ENCODE data around the gene FANCL.
A peak's percentile ranks its signal among the peaks of the same experiment; 100 is the strongest.
"Not testable (repeated sequence)": the region's sequence is repeated elsewhere in the genome, so short reads cannot be mapped to it uniquely, and the experiment has no call there.

The FANCL gene

DNA sequence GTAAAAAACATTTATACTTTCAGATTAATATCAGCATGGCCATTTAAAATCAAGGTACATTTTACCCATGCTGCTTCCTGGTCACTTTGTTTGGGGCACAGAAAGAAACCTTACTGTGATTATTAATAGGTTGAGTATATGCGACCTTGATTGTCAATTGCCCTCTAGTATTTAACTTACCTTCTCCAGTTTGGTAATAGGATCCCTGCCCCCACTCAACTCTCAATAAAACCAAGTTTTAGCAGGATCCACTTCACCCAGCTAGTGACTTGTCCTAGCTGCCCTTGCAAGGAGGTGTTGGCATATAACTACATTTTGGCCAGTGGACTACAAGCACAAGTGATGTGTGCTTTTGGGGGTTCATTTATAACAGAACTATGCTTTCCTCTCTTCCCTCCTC lies 34.3 kb downstream of the FANCL start:
- no peak for DNase-seq (ENCODE audit: low spot score)

DNA sequence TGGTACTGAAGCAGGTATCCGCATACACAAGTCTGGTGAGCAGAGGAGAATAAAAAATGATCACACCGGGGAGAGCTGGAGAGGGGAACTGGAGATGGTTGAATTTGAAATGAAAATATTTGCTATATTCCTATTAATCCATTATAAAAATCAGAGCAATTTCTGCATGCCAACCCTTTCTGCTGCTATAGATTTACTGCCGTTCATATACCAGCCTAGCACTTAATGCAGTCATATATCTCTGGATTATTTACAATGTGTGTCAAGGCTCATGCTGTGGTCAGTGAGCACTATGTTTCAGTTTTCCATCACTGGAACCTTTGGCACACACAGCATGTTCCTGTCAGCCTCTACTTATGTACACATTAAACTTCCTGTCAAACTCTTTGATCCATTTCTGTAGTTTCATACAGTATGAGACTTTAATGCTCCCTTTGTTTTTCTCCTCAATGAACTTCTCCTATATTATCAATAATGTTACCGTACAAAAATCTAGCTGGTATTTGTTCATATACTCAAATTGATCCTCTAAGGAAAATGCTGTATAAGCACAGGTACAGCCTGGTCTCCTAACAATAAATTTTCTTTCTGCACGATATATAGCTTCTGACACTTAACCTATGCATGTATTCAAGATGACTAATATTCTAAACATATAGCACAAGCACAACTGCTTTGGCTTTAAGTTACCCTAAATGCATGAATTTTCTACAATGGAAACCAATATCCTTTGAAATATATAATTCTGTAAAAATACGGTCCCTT lies 36.7 kb downstream of the FANCL start:
- DNase-seq (ENCODE audit: low spot score) = no peak

GRCh38 chr2:58203018-58203417 lies 38.1 kb downstream of the FANCL start:
- DNase-seq (ENCODE audit: low spot score) = no peak

GRCh38 chr2:58202404-58202803 lies 38.7 kb downstream of the FANCL start:
- no peak for DNase-seq (ENCODE audit: low spot score)

DNA sequence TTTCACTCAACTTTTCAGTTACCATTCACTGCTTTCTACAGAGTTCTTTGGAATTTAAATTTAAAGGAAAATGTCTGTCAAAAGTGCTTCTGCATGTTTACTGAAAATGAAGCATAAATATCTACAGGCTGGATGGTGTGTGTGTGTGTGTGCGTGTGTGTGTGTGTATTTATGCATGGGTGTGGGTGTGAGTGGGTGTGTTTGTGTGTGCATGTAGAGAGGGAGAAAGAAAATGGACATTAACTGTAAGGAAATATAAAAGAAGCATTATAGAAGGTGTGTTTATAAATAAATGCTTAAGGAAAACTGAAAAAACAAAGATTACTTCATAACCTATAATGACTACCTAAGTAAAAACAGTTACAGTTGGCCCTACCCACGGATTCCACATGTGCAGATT lies 43.2 kb downstream of the FANCL start:
- no peak for DNase-seq (ENCODE audit: low spot score)

DNA sequence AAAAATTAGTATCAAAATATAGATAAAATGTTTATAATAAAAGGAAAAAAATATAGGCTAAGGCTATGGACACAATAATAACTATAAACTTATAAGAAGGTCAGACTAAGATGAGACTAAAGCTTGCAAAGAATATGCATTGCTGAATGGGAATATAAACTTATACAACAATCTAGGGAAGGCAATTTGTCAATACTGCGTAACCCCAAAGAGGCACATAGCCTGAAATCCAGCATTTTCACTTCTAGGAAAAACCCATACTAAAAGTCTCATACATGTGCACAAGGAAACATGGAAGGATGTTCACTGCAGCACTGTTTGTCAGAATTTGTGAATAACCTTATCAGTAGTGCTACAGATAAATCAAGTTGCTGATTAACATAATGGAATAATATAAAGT lies 45.5 kb downstream of the FANCL start:
- DNase-seq (ENCODE audit: low spot score) = no peak

DNA sequence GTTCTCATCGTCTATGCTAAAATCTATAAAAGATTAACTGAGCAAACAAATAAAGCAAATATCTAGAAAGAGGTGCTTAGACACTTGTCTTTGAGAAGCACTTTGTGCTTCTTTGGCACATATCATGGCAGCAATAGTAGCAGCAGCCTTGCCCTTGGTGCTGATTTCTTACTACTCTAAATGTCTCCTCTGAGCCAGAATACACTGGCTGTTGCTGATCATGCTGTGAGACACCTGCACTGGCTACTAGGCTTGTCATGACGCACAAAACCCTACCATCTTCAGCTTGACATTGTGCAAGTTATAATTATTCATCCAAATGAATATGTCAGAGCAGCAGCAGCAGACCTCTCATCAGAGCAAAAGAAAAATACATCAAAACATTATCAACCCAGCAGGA lies 46.7 kb downstream of the FANCL start:
- DNase-seq (ENCODE audit: low spot score) = no peak

GRCh38 chr2:58187022-58187421 lies 54.1 kb downstream of the FANCL start:
- DNase-seq (ENCODE audit: low spot score) = not testable (repeated sequence)

GRCh38 chr2:58186501-58186900 lies 54.6 kb downstream of the FANCL start:
- DNase-seq (ENCODE audit: low spot score) = no peak

GRCh38 chr2:58182527-58182926 lies 58.6 kb downstream of the FANCL start:
- no peak for DNase-seq (ENCODE audit: low spot score)

- DNase-seq (ENCODE audit: low spot score) = no peak
Measured at GRCh38 chr2:58180635-58181034, 60.5 kb downstream of the FANCL start.

DNA sequence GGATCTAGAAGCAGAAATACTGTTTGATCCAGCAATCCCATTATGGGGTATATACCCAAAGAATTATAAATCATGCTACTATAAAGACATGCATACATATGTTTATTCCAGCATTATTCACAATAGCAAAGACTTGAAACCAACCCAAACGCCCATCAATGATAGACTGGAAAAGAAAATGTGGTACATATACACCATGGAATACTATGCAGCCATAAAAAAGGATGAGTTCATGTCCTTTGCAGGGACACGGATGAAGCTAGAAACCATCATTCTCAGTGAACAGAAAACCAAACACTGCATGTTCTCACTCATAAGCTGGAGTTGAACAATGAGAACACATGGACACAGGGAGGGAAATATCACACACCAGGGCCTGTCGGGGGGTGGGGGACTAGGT lies 61.0 kb downstream of the FANCL start:
- DNase-seq (ENCODE audit: low spot score) = not testable (repeated sequence)

DNA sequence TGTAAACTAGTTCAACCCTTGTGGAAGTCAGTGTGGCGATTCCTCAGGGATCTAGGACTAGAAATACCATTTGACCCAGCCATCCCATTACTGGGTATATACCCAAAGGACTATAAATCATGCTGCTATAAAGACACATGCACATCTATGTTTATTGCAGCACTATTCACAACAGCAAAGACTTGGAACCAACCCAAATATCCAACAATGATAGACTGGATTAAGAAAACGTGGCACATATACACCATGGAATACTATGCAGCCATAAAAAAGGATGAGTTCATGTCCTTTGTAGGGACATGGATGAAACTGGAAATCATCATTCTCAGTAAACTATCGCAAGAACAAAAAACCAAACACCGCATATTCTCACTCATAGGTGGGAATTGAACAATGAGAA lies 63.9 kb downstream of the FANCL start:
- not testable (repeated sequence) for DNase-seq (ENCODE audit: low spot score)

DNA sequence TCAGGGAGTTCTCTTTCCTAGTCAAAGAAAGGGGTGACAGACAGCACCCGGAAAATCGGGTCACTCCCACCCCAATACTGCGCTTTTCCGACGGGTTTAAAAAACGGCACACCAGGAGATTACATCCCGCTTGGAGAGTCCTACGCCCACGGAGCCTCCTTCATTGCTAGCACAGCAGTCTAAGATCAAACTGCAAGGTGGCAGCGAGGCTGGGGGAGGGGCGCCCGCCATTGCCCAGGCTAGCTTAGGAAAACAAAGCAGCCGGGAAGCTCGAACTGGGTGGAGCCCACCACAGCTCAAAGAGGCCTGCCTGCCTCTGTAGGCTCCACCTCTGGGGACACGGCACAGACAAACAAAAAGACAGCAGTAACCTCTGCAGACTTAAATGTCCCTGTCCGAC lies 69.3 kb downstream of the FANCL start:
- not testable (repeated sequence) for DNase-seq (ENCODE audit: low spot score)

DNA sequence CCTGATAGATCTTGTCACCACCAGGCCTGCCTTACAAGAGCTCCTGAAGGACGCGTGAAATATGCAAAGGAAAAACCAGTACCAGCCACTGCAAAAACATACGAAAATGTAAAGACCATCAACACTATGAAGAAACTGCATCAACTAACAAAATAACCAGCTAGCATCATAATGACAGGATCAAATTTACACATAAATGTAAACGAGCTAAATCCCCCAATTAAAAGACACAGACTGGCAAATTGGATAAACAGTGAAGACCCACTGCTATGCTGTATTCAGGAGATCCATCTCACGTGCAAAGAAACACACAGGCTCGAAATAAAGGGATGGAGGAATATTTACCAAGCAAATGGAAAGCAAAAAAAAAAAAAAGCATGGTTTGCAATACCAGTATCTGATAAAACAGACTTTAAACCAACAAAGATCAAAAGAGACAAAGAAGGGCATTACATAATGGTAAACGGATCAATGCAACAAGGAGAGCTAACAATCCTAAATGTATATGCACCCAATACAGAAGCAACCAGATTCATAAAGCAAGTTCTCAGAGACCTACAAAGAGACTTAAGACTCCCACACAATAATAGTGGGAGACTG lies 70.7 kb downstream of the FANCL start:
- DNase-seq (ENCODE audit: low spot score) = not testable (repeated sequence)

DNA sequence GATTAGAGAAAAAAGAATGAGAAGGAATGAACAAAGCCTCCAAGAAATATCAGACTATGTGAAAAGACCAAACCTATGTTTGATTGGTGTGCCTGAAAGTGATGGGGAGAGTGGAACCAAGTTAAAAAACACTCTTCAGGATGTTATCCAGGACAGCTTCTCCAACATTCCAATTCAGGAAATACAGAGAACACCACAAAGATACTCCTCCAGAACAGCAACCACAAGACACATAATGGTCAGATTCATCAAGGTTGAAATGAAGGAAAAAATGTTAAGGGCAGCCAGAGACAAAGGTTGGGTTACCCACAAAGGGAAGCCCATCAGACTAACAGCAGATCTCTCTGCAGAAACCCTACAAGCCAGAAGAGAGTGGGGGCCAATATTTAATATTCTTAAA lies 71.3 kb downstream of the FANCL start:
- not testable (repeated sequence) for DNase-seq (ENCODE audit: low spot score)

DNA sequence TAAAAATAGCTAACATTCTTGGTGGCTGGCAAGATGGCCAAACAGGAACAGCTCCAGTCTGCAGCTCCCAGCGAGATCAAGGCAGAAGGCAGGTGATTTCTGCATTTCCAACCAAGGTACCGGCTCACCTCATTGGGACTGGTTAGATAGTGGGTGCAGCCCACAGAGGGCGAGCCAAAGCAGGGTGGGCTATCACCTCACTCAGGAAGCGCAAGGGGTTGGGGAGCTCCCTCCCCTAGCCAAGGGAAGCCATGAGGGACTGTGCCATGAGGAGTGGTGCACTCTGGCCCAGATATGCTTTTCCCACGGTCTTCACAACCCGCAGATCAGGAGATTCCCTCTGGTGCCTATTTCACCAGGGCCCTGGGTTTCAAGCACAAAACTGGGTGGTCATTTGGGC lies 73.0 kb downstream of the FANCL start:
- not testable (repeated sequence) for DNase-seq (ENCODE audit: low spot score)

DNA sequence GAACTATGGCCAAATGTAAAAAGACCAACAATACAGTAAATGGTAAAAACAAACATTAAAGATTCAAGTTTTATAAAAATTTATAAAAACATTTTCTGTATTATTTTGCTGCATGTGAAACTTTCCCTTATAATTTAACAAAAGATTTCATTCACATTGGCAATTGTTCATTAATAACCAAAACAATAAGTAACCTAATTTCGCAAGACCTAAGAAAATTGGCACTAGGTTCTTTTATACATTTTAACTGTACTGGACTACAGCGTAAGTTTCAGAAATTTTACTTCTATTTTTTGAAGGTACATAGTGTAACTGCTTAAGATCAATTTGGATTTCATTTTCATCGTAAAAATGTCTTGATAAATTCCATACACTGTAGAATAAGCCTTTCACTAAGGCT lies 77.2 kb downstream of the FANCL start:
- DNase-seq (ENCODE audit: low spot score) = no peak

GRCh38 chr2:58158481-58158880 lies 82.6 kb downstream of the FANCL start:
- DNase-seq (ENCODE audit: low spot score) = no peak

DNA sequence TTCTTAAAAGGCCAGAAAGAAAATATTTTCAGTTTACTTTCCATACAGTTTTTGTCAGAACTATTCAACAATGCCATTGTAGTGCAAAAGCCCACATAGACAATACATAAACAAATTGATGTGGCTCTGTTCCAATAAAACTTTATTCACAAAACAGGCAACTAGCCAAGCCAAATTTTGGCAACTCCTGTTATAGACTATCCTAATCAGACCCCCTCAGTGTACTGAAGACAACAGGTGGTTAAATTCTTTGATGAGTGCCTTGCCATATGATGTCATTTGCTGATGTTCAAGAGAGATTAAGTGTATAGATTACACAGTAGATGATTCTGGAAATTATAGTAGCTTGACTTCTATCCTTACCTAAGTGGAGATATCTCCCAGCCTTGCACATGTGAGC lies 83.4 kb downstream of the FANCL start:
- no peak for DNase-seq (ENCODE audit: low spot score)

GRCh38 chr2:58156780-58157179 lies 84.3 kb downstream of the FANCL start:
- peak; percentile 41 for DNase-seq (ENCODE audit: low spot score)

DNA sequence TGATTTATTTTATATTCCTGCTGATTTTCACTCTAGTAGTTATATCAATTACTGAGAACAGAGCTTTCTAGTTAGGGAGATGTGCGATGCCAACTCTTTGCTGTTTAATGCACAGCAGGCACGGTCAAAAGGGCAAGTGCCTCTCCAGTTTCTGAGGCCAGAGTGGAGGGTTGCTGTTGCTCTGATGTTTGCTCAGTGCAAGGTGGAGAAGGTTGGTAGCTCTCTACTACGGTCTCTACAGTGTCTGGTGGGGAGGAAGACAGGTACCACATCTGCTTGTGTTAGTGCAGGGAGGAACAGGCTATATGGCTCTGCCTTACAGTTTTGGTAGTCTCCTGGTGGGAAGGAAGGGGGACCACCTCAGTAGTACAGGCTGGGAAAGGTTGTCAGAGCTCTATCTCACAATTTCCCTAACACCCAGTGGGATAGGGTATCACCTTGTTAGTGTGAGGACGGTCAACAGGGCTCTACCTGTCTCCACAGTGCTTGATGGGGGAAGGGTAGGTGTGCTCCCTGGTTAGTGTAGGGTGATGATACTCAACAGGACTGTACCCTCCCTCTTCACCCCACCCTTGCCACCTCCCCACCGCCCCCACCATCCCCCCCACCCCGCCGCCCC lies 85.9 kb downstream of the FANCL start:
- DNase-seq (ENCODE audit: low spot score) = no peak

DNA sequence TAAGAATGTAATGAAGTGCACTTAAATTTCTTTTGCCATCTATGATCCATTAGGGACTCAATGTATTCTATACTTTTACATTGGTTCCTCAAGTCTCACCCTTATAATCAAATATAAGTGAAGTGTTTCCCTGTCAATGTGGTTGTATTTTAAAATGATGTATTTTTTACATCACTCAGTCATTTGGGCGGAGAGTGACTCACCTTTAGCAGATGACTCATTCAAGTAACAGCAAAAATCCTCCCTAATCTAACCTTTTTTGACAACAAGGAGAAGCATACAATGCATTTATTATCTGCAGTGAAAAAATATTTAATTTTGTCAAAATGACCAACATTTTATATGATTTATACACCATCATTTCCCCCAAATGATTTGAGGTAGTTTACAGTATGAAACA lies 94.4 kb downstream of the FANCL start:
- no peak for DNase-seq (ENCODE audit: low spot score)
